ENCODE measurements around the gene SLC46A3.

DNA sequence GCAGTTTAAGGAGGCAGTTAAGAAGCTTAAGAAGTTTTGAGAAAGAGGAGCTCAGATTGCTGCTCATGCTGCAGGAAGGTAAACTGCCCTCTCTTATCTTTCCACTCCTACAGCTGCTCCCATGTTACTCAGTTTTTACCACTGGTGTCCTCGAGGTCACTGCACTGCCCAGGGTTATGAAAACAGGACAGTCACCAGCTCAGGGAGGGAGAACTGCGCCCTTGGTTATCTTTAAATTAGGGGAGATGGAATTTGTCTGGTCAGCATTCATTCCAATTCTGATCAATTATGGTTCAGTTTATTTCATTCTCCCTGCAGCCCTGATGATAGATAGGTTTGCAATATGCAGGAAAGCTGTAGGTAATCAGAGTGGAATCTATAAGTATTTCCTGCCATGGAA, 10.8 kb upstream of the SLC46A3 start:
- TF ChIP-seq, protein P1, sequence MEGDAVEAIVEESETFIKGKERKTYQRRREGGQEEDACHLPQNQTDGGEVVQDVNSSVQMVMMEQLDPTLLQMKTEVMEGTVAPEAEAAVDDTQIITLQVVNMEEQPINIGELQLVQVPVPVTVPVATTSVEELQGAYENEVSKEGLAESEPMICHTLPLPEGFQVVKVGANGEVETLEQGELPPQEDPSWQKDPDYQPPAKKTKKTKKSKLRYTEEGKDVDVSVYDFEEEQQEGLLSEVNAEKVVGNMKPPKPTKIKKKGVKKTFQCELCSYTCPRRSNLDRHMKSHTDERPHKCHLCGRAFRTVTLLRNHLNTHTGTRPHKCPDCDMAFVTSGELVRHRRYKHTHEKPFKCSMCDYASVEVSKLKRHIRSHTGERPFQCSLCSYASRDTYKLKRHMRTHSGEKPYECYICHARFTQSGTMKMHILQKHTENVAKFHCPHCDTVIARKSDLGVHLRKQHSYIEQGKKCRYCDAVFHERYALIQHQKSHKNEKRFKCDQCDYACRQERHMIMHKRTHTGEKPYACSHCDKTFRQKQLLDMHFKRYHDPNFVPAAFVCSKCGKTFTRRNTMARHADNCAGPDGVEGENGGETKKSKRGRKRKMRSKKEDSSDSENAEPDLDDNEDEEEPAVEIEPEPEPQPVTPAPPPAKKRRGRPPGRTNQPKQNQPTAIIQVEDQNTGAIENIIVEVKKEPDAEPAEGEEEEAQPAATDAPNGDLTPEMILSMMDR (conservative IDR thresholded peaks at IDR 0.05; ENCODE audit: low read depth, low read length) = no peak
- no peak for TF ChIP-seq EZH2phosphoT487 (IDR thresholded peaks at IDR 0.05; ENCODE audit: borderline replicate concordance, low read length)

All from PC-3 (cell line).